C4-2B (cell line): ENCODE data around the gene AP2S1.

Source experiments
- CTCF ChIP-seq: fragments of 450-650 bp; conservative IDR thresholded peaks from 2 replicates; pipeline ENCODE4 v1.5.1; 2017; ENCODE audit warnings: mild to moderate bottlenecking
- ZFX ChIP-seq: fragments of 450-650 bp; IDR thresholded peaks from 2 replicates; pipeline ENCODE4 v1.6.1; 2017

GRCh38 chr19:46861691-46862502 lies 11.3 kb upstream of the AP2S1 start:
- TF ChIP-seq CTCF, result no peak
- no peak for TF ChIP-seq ZFX
